Measurements from ENCODE around the gene PTPRM.

- TF ChIP-seq CTCF (IDR thresholded peaks at IDR 0.05) (no peak), POLR2A (IDR thresholded peaks at IDR 0.05) (no peak)
Observed at GRCh38 chr18:7958897-7959146, 391.7 kb downstream of the PTPRM start.
